Midbrain (tissue), 1 donor: ENCODE data around the gene F8.
"Not testable (repeated sequence)": the region's sequence is repeated elsewhere in the genome, so short reads cannot be mapped to it uniquely, and the experiment has no call there.

Experiments used
- DNase-seq: peaks from one replicate; lab custom pipeline; 2025; lab: John Stamatoyannopoulos, UW

F8 gene

GRCh38 chrX:154816326-154816898, 206.1 kb downstream of the F8 start:
- not testable (repeated sequence) for DNase-seq

- DNase-seq, result no peak
These were observed 207.2 kb downstream of the F8 start for GRCh38 chrX:154815274-154815818.

- no peak for DNase-seq
These were observed 208.7 kb downstream of the F8 start for GRCh38 chrX:154813801-154814200.

GRCh38 chrX:154812341-154813101, 210.0 kb downstream of the F8 start:
- DNase-seq, result no peak

- DNase-seq, result no peak
These were observed 212.4 kb downstream of the F8 start for GRCh38 chrX:154809939-154810665.

- no peak for DNase-seq
These were observed 215.6 kb downstream of the F8 start for GRCh38 chrX:154806837-154807501.

GRCh38 chrX:154805696-154806091, 216.8 kb downstream of the F8 start:
- peak; percentile 33 for DNase-seq

GRCh38 chrX:154804957-154805695, 217.4 kb downstream of the F8 start, which contains the start of gene MPP1:
MPP1 (minus strand) TSS chrX:154805485; CDS start chrX:154805373, 112 bp downstream.
- peak; percentile 79 for DNase-seq

GRCh38 chrX:154804261-154804956, 218.1 kb downstream of the F8 start:
- no peak for DNase-seq

GRCh38 chrX:154802947-154803346, 219.6 kb downstream of the F8 start:
- DNase-seq, result no peak

GRCh38 chrX:154800478-154801210, 221.9 kb downstream of the F8 start:
- no peak for DNase-seq

GRCh38 chrX:154799556-154800348, 222.8 kb downstream of the F8 start:
- no peak for DNase-seq

- no peak for DNase-seq
These were observed 225.5 kb downstream of the F8 start for GRCh38 chrX:154797006-154797405.

- no peak for DNase-seq
These were observed 227.5 kb downstream of the F8 start for GRCh38 chrX:154795016-154795415.

- no peak for DNase-seq
These were observed 229.3 kb downstream of the F8 start for GRCh38 chrX:154793084-154793795.

GRCh38 chrX:154791939-154792338, 230.6 kb downstream of the F8 start:
- DNase-seq, result no peak

GRCh38 chrX:154791467-154791866, 231.1 kb downstream of the F8 start:
- no peak for DNase-seq
